GM21390 (cell line): ENCODE measurements around the gene TRPM8.

Experiments used
- ATAC-seq: cut with Tn5 transposase; IDR thresholded peaks from one replicate; pipeline ENCODE4 v1.9.1; 2021; ENCODE audit not compliant: unreplicated experiment

The TRPM8 gene

GRCh38 chr2:233973786-233974185 lies 56.6 kb downstream of the TRPM8 start:
- no peak for ATAC-seq

- ATAC-seq: no peak
These were observed 57.4 kb downstream of the TRPM8 start for GRCh38 chr2:233974530-233975071.

- no peak for ATAC-seq
These were observed 58.9 kb downstream of the TRPM8 start for GRCh38 chr2:233976087-233976486.

- no peak for ATAC-seq
These were observed 59.6 kb downstream of the TRPM8 start for GRCh38 chr2:233976690-233977294.

DNA sequence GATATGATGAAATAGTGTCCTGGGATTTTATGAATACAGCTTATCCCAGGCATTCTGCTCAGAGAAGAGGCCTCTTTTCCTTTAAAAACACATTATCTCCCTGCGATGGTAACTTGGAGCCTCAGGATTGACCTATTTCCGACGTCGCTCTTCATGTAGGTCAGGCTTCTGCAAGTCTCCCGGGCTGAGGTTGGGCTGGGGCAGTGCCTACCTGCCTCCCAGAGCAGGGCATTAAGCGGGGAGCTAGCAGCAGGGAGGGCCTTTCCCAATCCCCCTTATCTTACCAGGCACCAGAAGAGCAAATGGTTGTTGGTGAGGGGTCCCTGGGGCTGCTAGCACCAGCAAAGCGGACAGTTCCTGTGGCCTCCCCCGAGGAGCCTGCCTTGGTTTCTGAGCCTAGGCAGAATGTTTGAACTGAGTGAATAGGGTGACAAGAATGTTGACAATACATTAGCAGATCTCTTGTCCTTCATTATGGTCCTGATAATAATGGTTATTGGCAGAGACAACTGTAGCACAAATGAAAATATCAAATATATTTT lies 60.2 kb downstream of the TRPM8 start:
- no peak for ATAC-seq

DNA sequence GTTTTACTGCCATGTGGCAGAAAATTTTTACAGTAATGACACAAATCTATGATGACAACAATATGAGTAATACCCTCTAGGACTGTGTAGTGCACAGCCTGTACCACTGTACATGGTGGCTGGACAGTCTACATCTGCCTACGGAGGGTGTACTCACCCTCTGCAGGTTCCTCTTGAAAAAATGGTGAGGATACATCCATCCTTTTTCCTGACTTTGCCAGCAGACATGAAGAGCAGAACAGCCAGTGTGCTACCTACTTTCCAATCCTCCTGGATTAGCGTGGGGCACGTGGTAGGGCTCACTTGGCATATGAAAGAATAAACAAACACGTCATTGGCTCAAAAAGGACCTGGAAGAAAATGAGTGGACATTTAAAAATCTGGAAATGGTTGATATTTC lies 62.6 kb downstream of the TRPM8 start:
- ATAC-seq: no peak

- no peak for ATAC-seq
These were observed 63.9 kb downstream of the TRPM8 start for GRCh38 chr2:233980955-233981561.

DNA sequence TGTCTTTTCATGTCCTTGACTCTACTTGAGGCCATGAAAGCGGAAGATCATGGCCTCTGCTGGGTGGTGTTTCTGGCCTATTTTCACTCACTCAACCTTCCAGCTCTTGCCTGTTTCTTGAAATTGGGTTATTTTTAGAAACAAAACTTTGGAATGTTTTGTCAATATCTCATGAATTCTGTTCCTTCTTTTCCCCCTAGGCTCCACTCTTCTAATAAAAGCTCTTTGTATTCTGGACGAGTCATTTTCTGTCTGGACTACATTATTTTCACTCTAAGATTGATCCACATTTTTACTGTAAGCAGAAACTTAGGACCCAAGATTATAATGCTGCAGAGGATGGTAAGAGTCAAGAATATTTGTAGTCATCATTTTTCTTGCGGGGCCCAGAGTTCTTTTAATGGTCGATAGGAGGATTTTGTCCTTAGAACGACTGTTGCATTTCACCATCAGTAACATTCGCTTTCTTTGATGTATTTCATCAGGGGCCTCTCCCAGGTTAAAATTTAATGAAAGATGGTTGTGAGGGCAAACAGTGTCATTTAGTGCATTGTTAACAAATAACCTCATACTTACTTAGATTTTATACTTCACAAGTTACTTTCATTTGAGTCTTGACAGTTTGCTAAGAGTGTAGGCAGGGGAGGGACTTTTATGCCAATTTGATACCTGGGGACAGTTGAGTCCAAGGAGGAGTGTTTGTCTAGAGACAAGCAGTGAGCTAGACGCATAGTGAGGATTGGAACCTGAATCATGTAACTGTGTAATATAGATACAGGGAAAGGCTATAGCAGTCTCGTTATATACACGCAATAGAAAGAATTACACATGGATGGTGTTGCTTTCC lies 64.6 kb downstream of the TRPM8 start:
- ATAC-seq: no peak

DNA sequence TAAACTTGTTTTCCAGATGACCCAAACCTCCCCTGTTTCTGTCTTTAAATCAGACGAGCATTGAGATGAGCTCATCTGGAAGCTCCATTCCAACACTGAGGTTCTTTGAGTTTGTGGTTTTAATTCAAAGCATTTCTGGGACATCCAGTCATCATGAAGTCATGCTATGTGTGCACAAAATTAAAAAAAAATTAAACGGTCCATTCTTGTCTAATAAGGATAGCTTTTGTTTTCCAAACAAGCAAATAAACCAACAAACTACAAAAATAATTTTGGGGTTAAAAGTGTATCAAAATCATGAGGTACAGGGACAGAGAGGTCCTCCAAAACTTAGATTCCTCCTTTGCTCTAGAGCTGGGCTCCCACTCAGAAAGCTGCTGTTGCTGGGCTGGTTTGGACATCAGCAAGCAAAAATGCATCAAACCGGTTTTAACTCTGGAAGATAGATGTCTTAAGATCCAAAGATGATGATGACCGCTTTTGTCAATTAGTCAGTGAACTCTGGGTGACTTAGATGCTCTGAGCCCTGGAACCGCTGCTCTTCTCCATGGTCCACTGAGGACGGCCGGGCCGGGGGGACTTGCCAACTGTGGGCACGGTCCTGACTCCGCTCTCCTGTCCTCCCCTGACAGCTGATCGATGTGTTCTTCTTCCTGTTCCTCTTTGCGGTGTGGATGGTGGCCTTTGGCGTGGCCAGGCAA lies 65.4 kb downstream of the TRPM8 start:
- no peak for ATAC-seq

DNA sequence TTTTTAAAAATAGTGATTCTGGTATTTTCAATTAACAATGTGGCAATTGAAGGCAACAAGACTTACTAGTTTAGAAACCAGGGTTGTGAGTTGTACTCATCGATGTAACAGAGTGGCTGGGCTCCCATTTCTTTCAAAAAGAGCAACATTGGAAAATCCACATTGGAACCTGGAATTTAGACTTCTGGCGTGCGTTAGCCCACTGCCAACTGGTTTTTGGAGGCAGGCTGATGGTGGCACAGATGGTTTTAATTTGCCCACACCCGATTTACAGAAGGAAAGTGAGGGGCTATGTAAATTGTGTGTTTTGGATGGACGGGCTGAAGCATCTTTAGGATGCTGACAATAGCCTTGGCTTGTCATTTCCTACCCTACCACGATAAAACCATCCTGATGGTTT lies 66.3 kb downstream of the TRPM8 start:
- no peak for ATAC-seq

DNA sequence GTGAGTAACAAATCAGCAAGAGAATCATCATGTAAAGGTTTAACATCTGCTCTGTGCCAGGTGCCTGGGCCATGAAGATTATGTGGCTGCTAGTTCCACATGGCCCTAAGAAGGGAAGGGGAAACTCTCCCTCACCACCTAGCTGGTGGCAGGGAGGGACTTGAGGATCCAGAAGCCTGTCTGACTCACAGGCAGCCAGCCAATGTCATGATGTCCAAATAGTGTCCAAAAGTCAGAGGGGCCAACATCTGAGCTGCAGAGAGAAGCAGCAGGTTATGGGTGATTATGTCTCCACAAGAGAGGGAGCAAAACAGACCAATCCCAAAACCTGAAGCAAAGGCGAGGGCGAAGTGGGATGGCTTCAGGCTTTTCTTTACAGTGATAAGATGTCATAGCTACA lies 71.4 kb downstream of the TRPM8 start:
- no peak for ATAC-seq

DNA sequence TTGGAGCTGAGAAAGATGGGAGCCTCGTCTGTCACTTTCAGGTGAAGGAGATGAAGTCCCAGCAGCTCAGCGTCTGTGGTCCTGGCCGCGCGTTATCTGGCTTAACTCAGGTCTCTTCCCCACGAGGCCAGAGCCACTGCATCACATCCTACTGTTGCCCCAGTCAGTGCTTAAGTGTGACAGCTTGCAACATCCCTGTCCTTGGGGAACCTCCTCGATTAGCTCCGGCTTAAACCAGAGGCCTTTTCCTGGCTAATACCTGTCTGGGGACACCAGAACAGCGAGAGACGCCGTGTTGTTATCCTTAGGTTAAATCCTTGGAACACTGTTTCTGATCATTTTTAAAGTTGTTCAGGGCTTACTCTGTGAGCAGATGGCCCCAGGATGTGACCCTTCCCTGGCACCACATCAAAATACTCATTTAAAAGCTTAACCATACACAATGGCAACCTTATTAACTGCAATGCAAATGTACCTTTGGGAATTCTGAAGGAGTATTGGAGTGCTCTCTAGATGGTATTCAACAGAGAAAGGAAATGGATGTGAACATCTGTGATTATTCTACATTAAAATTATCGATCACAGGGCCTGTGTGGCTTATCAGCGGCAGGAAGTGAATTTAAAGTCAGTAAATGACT lies 72.2 kb downstream of the TRPM8 start:
- ATAC-seq: no peak

DNA sequence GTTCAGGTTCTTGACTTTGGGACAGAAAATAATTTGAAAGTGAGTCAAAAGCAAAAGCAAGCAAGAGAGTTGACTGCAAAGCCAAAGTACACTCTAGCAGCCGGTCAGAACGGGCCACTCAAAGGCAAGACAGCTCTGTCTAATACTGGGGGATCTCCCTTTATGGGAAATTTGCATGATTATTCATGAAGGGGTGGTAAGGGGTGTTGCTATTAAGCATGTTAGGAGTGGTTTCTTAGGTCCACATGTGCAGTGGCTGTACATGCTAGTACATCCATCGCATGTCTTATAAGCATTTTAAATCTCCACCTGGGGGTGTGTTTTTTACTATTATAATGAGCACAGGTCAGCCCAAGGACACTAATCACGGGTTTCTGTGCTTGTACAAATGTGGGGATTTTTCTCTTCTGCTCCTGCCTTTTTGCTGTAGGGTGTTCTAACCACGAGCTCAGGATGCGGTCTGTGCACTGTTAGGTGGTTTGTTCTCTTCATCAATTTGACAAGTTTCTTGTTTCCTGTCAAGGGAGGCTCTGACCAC lies 73.2 kb downstream of the TRPM8 start:
- peak; percentile 70 for ATAC-seq

DNA sequence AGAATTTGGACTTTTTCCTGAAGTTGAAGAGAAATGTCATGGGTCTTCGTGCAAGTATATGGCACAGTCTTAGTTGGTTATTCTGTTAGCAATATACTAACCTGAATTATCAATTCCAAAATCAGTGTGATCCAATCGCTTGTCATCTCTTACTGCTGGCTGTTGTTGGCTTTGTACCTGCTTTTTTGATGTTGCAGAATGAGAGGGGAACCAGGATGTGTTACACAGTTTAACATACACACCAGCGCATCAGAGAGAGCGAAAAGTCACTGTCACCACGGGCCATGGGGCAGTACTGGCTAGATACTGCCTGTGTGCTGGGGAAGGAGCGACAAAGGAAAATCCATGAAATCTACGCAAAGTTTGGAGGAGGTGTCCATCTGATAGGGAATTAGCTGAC lies 74.0 kb downstream of the TRPM8 start:
- no peak for ATAC-seq

GRCh38 chr2:233992513-233993217 lies 75.5 kb downstream of the TRPM8 start:
- ATAC-seq: no peak

- no peak for ATAC-seq
These were observed 76.3 kb downstream of the TRPM8 start for GRCh38 chr2:233993461-233993860.

- no peak for ATAC-seq
These were observed 77.0 kb downstream of the TRPM8 start for GRCh38 chr2:233994151-233994550.

DNA sequence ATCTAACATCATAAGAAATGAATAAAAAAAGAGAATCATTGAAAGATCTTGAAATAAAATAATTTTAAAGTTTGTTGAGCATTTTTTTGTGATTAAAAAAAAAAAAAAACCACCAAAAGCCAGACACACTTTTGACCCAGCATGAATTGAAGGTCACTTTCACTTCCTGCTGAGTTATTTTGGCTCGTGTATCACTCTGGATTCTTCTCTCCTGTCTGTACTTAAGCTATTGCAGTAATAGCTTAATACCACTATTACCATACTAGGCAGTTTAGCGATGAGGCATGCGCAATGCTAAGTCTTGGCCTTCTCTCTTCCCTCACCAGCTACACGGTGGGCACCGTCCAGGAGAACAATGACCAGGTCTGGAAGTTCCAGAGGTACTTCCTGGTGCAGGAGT lies 78.8 kb downstream of the TRPM8 start:
- ATAC-seq: no peak

GRCh38 chr2:233996461-233996860 lies 79.3 kb downstream of the TRPM8 start:
- ATAC-seq: no peak

DNA sequence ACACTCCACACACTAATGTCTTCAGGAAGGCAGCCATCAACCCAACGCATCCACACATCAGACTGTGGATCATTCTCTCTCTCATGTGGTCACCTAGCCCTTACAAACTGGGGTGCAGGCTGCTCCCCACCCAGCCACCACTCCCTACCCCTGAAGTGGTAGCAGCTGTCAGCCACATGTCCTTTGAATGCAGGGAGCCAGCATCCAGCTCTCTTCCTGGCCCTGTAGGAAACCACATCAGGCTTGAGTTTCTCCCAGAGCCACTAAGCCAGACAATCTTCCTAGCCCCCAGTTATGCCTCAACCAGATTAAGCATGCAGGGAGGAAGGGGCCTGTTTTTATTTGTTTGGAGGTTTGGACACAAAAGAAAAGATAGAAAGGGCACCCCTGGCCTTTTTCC lies 80.5 kb downstream of the TRPM8 start:
- ATAC-seq: no peak
